Body of pancreas (tissue), 4 donors: ENCODE data around the gene SLC9A3. TPM values are rescaled to one million over a fixed set of nuclear protein-coding genes. Genes with fewer than 3 reads are reported as not detected.

Source experiments
- ATAC-seq: fragments of 150-250 bp; one replicate; pipeline ENCODE4 v1.9.1; 2016
- DNase-seq, 4 donors: peaks; one replicate each; pipeline ENCODE4 v3.0.0-alpha.2; 2019
- H3K27ac ChIP-seq, 4 donors: fragments of 200-600 bp; sonication (generic); 1 replicate in 3 of 4; 2 replicates in 1 of 4; pipeline versions ENCODE4 v1.5.1 to v1.6.1; 2016 to 2019; ENCODE audit warnings: mild to moderate bottlenecking in 1 of 4, mixed read lengths in 1 of 4, moderate library complexity in 1 of 4
- H3K27me3 ChIP-seq, 2 donors: fragments of 200-600 bp; sonication (generic); one replicate each; pipeline ENCODE4 v1.6.0; 2016; ENCODE audit warnings: mild to moderate bottlenecking in 1 of 2
- H3K36me3 ChIP-seq, 2 donors: fragments of 200-600 bp; sonication (generic); replicated peaks in 1 of 2; 2 replicates each; pipeline ENCODE4 v1.5.1; 2016; ENCODE audit warnings: low read depth in 2 of 2; ENCODE audit not compliant: insufficient read depth in 1 of 2
- H3K4me1 ChIP-seq: fragments of 200-600 bp; sonication (generic); one replicate; pipeline ENCODE4 v1.6.0; 2016
- H3K4me3 ChIP-seq, 2 donors: fragments of 200-600 bp; sonication (generic); 1 replicate in 1 of 2; 2 replicates in 1 of 2; pipeline ENCODE4 v1.5.1; 2016 to 2019
- H3K9me3 ChIP-seq, 3 donors: fragments of 200-600 bp; sonication (generic); 1 replicate in 2 of 3; 2 replicates in 1 of 3; pipeline ENCODE4 v1.5.1; 2016
- POLR2A ChIP-seq, 3 donors: fragments of 450-650 bp; IDR thresholded peaks; one replicate each; pipeline ENCODE4 v1.6.1; 2016; ENCODE audit warnings: antibody characterized with exemption in 3 of 3, mild to moderate bottlenecking in 2 of 3
- WGBS, 2 donors: methylation state at CpG; one replicate each; pipeline ENCODE4 v1.1.5; 2017; 5-methylcytosine and 5-hydroxymethylcytosine counted together
- intact Hi-C: fragments of 100-400 bp; cut with DNase I; formaldehyde crosslinking; loops from one replicate; pipeline ENCODE4 v1.15.1; 2023
- total RNA-seq, 2 donors: library from RNA; depleted of rRNA; stranded (reverse); fragments of >200 nt; gene quantifications; one replicate each; pipeline ENCODE4 v1.1.0, GENCODE V29; 2016
- TF ChIP-seq, protein P1 (sequence below), 7 experiments: fragments of 450-650 bp in 4 of 7; fragments of 200-600 bp in 3 of 7; sonication (generic) in 3 of 7; IDR thresholded peaks; one replicate each; pipeline ENCODE4 v1.5.1; 2016 to 2019; ENCODE audit warnings: antibody characterized with exemption in 7 of 7

Gene SLC9A3
- total RNA-seq, 2 donors from 2014 or later: 2.0 to 4.7 TPM

- Histone ChIP-seq H3K36me3 (no peaks in the 10 kb centered on the region), H3K4me3 (no peak overlapping the region), H3K27me3 (peaks cover 0 to 14% of the 10 kb centered on the region in 2 donors), H3K9me3 (no peaks in the 10 kb centered on the region), H3K4me1 (no peaks in the 10 kb centered on the region), H3K27ac (no peak overlapping the region)
- DNase-seq: no peak
- intact Hi-C loops: no loop called here
- no peak for ATAC-seq
- TF ChIP-seq, protein P1, sequence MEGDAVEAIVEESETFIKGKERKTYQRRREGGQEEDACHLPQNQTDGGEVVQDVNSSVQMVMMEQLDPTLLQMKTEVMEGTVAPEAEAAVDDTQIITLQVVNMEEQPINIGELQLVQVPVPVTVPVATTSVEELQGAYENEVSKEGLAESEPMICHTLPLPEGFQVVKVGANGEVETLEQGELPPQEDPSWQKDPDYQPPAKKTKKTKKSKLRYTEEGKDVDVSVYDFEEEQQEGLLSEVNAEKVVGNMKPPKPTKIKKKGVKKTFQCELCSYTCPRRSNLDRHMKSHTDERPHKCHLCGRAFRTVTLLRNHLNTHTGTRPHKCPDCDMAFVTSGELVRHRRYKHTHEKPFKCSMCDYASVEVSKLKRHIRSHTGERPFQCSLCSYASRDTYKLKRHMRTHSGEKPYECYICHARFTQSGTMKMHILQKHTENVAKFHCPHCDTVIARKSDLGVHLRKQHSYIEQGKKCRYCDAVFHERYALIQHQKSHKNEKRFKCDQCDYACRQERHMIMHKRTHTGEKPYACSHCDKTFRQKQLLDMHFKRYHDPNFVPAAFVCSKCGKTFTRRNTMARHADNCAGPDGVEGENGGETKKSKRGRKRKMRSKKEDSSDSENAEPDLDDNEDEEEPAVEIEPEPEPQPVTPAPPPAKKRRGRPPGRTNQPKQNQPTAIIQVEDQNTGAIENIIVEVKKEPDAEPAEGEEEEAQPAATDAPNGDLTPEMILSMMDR (IDR thresholded peaks at IDR 0.05): no peak
- TF ChIP-seq POLR2A (IDR thresholded peaks at IDR 0.05): no peak
- WGBS, 2 donors: 30 to 48% methylated on average over 14 to 22 of the region's 22 CpGs
Observed at GRCh38 chr5:497090-497700, 27.1 kb downstream of the SLC9A3 start.

GRCh38 chr5:496028-496427, 28.2 kb downstream of the SLC9A3 start:
- no peaks in the 10 kb centered on the region for H3K4me1 ChIP-seq

GRCh38 chr5:494667-495255, 29.5 kb downstream of the SLC9A3 start:
- intact Hi-C loops: no loop called here
- 74 to 84% methylated on average over 11 to 33 of the region's 38 CpGs for WGBS, 2 donors
- H3K27ac ChIP-seq: no peak overlapping the region
- H3K36me3 ChIP-seq: no peaks in the 10 kb centered on the region
- H3K4me1 ChIP-seq: no peaks in the 10 kb centered on the region
- no peak for TF ChIP-seq POLR2A (IDR thresholded peaks at IDR 0.05)
- TF ChIP-seq, protein P1 (IDR thresholded peaks at IDR 0.05): no peak
- H3K9me3 ChIP-seq: no peaks in the 10 kb centered on the region
- peaks cover 0 to 14% of the 10 kb centered on the region in 2 donors for H3K27me3 ChIP-seq
- no peak for DNase-seq
- no peak overlapping the region for H3K4me3 ChIP-seq
- ATAC-seq: no peak

More at GRCh38 chr5:496028-496427, 28.2 kb downstream of the SLC9A3 start:
- TF ChIP-seq POLR2A (IDR thresholded peaks at IDR 0.05): no peak
- TF ChIP-seq, protein P1 (IDR thresholded peaks at IDR 0.05): no peak
- no peaks in the 10 kb centered on the region for H3K9me3 ChIP-seq
- WGBS, 2 donors: 29 to 30% methylated on average over 5 to 19 of the region's 19 CpGs
- H3K36me3 ChIP-seq: no peaks in the 10 kb centered on the region
- H3K27me3 ChIP-seq: peaks cover 0 to 14% of the 10 kb centered on the region in 2 donors
- intact Hi-C loops: no loop called here
- H3K4me3 ChIP-seq: no peak overlapping the region
- no peak for ATAC-seq
- no peak overlapping the region for H3K27ac ChIP-seq
- no peak for DNase-seq

DNA sequence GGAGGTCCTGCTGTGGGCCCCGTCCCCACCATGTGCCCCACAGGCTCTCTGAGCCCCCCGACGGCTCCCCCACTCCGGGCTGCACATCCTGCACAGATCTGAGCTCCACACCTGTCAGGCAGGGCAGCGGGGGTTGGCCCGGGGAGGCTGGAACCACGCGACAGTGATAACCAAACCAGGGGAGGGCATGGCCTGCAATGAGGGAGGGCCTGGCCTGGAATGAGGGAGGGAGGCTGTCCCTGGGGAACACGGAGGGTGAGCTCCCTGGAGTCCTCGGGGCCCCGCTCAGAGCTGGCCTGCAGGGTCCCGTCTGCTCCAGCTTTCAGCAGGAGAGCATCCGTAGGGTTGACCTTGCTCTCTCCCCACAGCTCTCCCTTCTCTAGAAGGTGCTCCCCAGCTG, 30.5 kb downstream of the SLC9A3 start:
- no peaks in the 10 kb centered on the region for H3K4me1 ChIP-seq
- no peak for DNase-seq
- H3K4me3 ChIP-seq: no peak overlapping the region
- no peak for TF ChIP-seq POLR2A (IDR thresholded peaks at IDR 0.05)
- TF ChIP-seq, protein P1 (IDR thresholded peaks at IDR 0.05): no peak
- H3K9me3 ChIP-seq: no peaks in the 10 kb centered on the region
- no peak for ATAC-seq
- H3K27ac ChIP-seq: no peak overlapping the region
- no peaks in the 10 kb centered on the region for H3K36me3 ChIP-seq
- intact Hi-C loops: no loop called here
- peaks cover 0 to 10% of the 10 kb centered on the region in 2 donors for H3K27me3 ChIP-seq
- WGBS, 2 donors: 26 to 38% methylated on average over 10 to 13 of the region's 13 CpGs
